Stimulated activated CD8-positive, alpha-beta memory T cell treated with anti-CD3 and anti-CD28 coated beads, Interleukin-4, amount 100 ng/mL, for 48 hours (primary cell): ENCODE data around the gene GAMT.

Experiments used
- DNase-seq: peaks from one replicate; pipeline ENCODE4 v3.0.0-alpha.2; 2020

Gene GAMT

DNA sequence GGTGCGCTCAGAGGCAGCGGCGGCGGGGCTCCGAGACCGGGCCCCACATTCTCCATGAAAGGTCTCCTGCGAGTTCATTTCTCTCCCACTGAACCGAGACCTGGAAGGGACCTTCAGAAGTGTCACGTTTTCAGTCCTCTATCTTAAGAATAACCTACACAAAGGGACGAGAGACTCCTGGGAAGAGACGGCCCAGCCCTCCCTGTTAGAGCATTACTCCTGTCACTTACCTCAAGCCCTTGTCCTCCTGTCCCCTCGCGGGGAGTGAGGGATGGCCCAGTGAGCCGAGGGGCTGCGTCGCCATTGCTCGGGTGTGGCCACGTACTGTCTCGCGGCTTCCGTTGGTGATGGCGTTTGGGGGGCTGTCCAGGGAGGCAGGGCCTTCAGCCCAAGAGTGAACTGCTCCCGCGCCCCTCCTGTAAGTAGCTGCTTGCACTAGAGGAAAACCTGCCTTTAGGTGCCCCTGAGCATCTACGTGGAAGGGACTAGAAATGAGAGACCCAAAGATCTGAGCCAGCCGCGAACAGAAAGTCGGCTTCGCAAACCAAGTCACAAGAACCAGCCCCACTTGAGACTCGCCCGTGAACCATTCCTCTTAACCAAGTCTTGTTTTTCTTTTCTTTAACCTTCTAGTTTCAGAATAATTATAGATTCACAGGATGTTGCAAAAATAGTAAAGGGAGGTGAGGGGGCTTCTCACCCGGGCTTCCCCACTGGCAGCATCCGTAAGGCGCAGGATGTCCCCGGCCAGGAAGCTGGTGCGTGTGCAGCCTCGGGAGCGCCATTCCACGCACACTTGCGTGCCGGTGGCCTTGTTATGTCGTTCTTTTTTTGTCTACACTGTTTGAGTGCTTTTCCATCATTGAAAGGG lies 38.7 kb downstream of the GAMT start:
- DNase-seq = no peak

DNA sequence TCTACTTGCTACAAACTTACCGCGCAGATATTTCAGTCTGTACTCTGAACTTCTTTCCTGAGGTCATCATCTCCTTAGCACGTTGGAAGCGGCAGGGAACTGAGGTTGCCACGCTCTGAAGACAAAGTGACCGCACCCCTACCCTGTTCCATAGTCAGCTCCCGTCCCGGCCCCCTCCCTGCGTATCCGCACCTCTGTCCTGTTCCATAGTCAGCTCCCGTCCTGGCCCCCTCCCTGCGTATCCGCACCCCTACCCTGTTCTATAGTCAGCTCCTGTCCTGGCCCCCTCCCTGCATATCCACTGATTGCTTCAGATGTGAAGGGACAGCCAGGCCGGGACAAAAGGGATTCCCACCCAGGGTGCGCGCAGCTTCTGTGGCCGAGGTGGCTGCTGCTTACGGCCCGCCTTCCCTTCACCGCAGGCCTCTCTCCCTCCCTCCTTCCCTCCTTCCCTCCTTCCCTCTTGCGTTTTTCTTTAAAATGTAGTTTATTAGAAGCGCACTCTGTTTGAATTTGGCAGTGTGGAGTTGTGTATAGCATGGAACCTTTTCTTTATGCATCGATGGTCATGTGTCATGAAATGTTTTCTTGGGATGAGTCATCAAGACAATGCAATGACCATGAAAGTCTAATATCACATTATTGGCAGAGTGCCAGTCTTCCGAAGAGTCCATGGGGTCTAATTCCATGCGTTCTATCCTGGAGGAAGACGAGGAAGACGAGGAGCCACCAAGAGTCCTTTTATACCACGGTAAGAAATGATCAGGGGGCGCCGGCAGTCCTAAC lies 39.5 kb downstream of the GAMT start:
- no peak for DNase-seq

DNA sequence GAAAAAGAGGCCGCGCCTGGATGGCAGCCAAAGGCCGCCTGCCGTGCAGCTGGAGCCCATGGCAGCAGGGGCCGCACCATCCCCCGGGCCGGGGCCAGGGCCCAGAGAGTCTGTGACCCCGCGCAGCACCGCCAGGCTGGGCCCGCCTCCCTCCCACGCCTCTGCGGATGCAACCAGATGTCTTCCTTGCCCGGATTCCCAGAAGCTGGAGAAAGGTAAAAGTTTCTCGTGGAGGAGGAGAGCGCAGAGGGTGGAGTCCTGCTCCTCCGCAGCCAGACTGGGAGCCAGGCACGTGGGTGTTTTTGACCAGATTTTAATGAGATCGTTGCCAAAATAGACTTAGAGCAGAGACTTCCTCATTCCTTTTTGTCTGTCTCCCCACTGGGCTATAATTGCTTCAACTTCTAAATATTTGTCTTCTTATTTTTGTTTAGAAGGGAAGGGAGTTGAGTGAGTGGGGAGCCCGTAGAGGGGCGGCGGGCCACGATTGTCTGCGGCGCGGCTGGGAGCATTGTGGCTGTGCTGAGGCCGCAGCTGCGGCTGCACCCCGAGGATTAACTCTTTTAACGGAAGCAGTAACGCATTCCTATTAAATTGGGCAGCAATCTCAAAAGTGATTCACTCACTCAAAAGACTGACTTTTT lies 40.4 kb downstream of the GAMT start:
- DNase-seq = no peak

DNA sequence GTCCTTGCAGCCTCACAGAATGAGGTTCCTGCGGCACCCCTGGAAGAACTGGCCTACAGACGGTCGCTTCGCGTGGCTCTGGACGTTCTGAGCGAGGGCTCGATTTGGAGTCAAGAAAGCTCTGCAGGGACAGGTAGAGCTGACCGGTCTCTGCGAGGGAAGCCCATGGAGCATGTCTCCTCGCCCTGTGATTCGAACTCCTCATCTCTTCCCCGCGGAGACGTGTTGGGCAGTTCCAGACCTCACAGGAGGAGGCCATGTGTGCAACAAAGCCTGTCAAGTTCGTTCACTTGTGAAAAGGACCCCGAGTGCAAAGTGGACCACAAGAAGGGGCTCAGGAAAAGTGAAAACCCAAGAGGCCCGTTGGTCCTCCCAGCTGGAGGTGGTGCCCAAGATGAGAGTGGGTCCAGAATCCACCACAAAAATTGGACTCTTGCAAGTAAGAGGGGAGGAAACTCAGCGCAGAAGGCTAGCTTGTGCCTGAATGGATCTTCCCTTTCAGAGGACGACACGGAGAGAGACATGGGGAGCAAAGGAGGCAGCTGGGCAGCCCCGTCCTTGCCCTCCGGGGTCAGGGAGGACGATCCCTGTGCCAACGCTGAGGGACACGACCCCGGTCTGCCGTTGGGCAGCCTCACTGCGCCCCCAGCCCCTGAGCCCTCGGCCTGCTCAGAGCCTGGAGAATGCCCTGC lies 41.1 kb downstream of the GAMT start:
- no peak for DNase-seq

DNA sequence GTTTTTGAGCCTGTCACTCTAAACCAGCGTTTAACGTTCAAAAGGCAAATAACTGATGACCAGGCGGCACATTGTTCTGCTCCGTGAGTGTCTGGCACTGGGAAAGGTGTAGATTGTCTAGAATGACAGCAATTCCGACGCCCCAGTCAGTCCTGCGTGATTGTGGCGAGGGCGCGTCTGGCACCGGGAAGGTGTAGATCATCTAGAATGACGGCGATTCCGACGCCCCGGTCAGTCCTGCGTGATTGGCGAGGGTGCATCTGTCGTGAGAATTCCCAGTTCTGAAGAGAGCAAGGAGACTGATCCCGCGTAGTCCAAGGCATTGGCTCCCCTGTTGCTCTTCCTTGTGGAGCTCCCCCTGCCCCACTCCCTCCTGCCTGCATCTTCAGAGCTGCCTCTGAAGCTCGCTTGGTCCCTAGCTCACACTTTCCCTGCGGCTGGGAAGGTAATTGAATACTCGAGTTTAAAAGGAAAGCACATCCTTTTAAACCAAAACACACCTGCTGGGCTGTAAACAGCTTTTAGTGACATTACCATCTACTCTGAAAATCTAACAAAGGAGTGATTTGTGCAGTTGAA lies 43.7 kb downstream of the GAMT start:
- no peak for DNase-seq

DNA sequence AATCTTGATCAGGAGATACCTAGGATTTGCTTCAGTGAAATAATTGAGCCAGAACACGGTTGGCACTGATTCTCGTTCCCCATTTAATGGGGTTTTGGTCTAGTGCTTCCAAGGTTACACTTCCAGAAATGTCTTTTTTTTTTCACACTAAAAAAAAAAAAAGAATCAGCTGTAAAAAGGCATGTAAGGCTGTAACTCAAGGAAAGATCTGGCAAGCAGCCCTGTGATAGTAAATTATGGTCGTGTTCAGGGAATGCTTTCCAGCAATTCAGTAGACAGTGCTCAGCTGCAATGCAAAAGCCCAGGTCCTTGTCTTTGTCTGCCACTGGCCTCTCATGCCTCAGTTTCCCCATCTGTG lies 44.9 kb downstream of the GAMT start:
- DNase-seq = no peak

DNA sequence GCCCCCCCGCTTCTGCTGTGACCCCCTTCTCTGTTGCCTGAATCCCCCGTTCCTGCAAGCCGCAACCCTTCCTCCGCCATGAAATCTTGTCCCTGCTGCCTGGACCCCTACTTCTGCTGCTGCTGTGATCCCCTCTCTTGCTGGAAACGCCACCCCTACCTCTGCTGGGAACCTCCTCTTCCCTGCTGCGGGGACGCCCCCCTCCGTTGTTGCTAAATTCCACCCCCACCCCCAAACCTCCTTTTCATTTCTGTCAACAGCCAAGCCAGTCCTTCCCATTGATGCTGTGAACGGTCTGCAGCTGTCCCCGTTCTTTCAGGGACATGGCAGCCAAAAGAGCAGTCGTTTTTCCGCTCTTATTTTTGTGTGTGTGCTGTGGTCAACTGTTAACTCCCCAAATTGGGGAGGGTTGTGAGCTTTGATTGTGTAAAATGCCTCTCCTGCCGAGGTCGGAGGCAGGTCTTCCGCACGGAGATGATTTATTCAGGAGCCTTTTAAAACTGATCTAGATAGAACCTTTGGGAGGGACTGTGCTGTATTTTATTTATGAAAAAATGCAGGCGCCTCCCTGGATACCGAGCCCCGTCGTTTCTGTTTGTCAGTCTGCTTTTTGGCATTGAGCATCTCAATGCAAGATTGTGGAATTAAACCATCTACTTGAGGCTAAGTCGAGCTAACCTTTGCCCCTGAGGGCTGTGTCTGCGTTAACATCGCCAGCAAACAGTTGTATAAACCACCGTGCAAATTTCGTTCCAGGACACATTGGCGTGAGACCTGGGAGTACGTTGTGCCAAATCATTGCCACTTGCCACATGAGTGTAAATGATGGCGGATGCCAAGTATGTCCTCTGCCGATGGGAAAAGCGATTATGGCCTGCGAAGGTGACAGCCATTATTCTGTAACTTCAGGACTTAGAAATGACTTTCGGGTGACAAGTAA lies 45.5 kb downstream of the GAMT start:
- DNase-seq = peak; percentile 40

DNA sequence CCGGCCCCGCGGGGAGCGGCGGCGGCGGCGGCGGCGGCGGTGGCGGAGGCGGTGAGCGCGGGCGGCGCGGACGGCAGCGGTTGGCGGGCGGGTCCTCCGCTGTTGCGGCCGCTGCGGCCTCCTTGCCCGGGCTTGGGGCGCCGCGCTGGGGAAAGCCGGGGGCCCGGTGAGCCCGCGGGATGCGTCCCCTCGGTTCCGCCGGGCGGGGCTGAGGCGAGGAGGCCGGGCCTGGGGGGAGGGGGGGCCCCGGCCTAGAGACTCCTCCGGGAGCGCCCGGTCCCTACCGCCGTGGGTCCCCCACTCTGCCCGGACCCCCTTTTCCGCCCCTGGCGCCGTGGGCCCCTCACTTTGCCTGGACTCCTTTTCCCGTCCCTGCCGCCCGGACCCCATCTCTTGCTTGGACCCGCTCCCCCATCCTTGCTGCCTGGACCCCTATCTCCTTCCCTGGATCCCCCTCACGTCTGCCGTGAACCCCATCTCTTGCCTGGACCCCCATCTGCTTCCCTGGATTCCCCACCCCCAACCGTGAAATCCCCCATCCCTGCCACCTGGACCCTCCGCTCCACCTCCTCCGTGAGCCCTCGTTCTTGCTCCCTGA lies 46.3 kb downstream of the GAMT start:
- DNase-seq = no peak

DNA sequence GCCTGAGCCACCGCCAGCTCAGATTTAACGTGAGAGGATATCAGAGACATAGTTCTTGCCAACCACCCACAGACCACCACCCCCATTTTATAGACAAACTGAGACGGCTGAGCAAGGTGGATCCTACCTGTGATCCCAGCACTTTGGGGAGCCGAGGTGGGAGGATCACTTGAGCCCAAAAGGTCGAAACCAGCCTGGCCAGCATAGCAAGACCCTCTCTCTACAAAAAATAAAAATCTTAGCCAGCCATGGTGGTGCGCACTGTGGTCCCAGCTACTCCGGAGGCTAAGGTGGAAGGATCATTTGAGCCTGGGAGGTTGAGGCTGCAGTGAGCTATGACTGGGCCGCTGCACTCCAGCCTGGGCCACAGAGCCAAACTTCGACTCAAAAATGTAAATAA lies 48.2 kb downstream of the GAMT start:
- no peak for DNase-seq

DNA sequence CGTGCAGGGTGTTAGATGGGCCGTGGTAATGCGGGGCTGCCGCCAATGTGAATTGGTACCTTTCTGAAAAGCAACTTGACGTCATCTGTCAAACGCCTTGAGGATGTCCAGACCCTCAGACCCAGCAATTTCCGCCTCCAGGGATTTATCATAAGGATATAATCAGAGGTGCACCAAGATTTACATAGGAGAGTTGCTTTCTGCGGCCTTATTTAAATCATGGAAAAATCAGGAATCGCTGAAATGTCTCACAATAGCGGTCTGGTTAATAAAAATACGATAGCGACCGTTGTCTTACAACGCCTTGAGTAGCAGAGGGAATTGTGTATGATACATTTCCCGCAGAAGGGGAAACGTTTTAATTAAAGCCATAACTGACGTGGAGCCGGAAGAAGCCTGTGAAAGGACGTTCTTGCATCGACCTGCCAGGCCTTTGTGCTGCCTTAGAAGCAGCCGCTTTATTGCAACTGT lies 49.9 kb downstream of the GAMT start:
- no peak for DNase-seq

DNA sequence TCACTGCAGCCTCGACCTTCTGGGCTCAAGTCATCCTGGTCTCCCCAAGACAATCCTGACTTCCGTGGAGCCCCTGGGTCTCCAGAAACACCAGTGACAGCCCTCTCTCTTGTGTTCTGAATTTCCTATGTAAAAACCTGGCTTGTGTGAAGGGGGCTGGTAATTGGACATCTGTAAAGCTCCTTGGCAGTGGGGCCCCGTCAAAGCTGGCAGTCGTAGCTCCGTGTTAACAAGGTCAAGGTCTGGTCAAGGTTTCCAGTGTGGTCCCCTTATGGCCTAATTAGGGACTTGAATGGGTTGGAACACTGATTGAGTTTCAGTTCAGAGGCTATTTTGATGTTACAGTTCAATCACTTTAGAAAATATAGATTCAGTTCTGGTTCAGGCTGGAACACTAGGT lies 50.5 kb downstream of the GAMT start:
- no peak for DNase-seq

DNA sequence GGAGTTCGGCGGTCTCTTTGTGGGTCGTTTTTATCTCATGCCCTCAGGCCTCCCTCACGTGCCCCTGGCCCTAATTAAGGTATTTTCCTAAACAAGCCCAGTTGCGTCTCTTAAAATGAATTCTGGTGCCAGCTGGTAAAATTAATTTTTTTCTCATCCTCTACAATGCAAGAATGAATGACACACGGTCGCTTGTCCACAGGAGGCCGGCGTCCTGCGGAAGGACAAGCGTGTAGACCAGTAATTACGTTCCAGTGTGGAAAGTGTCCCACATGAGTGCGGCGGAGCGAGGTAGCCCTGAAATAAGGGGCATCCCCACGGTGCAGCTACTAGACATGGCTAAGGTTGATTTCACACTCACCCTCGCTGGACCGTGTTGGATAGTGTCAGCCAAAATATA lies 52.1 kb downstream of the GAMT start:
- no peak for DNase-seq
